Loucy (cell line): ENCODE results near the gene LRIF1.
"Not testable (repeated sequence)": the region's sequence is repeated elsewhere in the genome, so short reads cannot be mapped to it uniquely, and the experiment has no call there.

ENCODE experiments used
- H2AFZ ChIP-seq: fragments of 200-600 bp; sonication (generic); 2 replicates; pipeline ENCODE4 v1.6.0; 2016; ENCODE audit warnings: antibody characterized with exemption, mild to moderate bottlenecking, low read length, moderate library complexity
- H3F3A ChIP-seq: fragments of 200-600 bp; 2 replicates; pipeline ENCODE4 v1.6.0; 2016; ENCODE audit warnings: antibody characterized with exemption, low read depth, mild to moderate bottlenecking
- H3K27me3 ChIP-seq: fragments of 200-600 bp; sonication (generic); 2 replicates; pipeline ENCODE4 v1.6.1; 2014; ENCODE audit warnings: low read length, mild to moderate bottlenecking; ENCODE audit not compliant: insufficient read depth, poor library complexity, severe bottlenecking
- H3K36me3 ChIP-seq: fragments of 200-600 bp; sonication (generic); 2 replicates; pipeline ENCODE4 v1.6.1; 2016; ENCODE audit warnings: low read length; ENCODE audit not compliant: insufficient read depth
- H3K4me1 ChIP-seq: fragments of 200-600 bp; sonication (generic); 2 replicates; pipeline ENCODE4 v1.5.1; 2014; ENCODE audit warnings: low read length, mild to moderate bottlenecking; ENCODE audit not compliant: insufficient read depth, poor library complexity, severe bottlenecking
- H3K4me2 ChIP-seq: fragments of 200-600 bp; sonication (generic); 2 replicates; pipeline ENCODE4 v1.6.0; 2014; ENCODE audit warnings: antibody characterized with exemption, low read length, low read depth, mild to moderate bottlenecking; ENCODE audit not compliant: poor library complexity, severe bottlenecking
- H3K4me3 ChIP-seq: fragments of 200-600 bp; sonication (generic); 2 replicates; pipeline ENCODE4 v1.5.1; 2014; ENCODE audit warnings: low read length, mild to moderate bottlenecking, mixed read lengths; ENCODE audit not compliant: poor library complexity, severe bottlenecking
- H3K79me2 ChIP-seq: fragments of 200-600 bp; sonication (generic); 2 replicates; pipeline ENCODE4 v1.6.1; 2014; ENCODE audit warnings: low read length; ENCODE audit not compliant: insufficient read depth
- H3K9ac ChIP-seq: fragments of 200-600 bp; sonication (generic); 2 replicates; pipeline ENCODE4 v1.6.0; 2014; ENCODE audit warnings: mild to moderate bottlenecking, low read depth, low read length, moderate library complexity; ENCODE audit not compliant: poor library complexity, severe bottlenecking
- H3K9me2 ChIP-seq: fragments of 200-600 bp; sonication (generic); replicated peaks from 2 replicates; pipeline ENCODE4 v1.6.1; 2016; ENCODE audit warnings: low read depth, low read length, mixed read lengths
- H3K9me3 ChIP-seq: fragments of 200-600 bp; sonication (generic); 2 replicates; pipeline ENCODE4 v1.6.1; 2014; ENCODE audit warnings: mild to moderate bottlenecking, antibody characterized with exemption, low read length, low read depth; ENCODE audit not compliant: insufficient read depth
- H4K20me1 ChIP-seq: fragments of 200-600 bp; sonication (generic); 2 replicates; pipeline ENCODE4 v1.6.0; 2014; ENCODE audit warnings: antibody characterized with exemption, low read length, mild to moderate bottlenecking; ENCODE audit not compliant: insufficient read depth, poor library complexity, severe bottlenecking
- EZH2phosphoT487 ChIP-seq: fragments of 200-600 bp; IDR thresholded peaks from 2 replicates; pipeline ENCODE4 v1.6.1; 2018; ENCODE audit warnings: antibody characterized with exemption, mild to moderate bottlenecking, moderate library complexity, borderline replicate concordance
- TF ChIP-seq, protein P1 (sequence below): fragments of 200-600 bp; sonication (generic); conservative IDR thresholded peaks from 2 replicates; pipeline ENCODE4 v1.5.1; 2014; ENCODE audit warnings: mild to moderate bottlenecking, antibody characterized with exemption, low read length

The LRIF1 gene

GRCh38 chr1:110992329-110992728, 28.6 kb upstream of the LRIF1 start:
- not testable (repeated sequence) for H3K4me3 ChIP-seq, H3K36me3 ChIP-seq, H3K9me2 ChIP-seq, H3K9ac ChIP-seq, H3K79me2 ChIP-seq, H3K4me1 ChIP-seq, H3K4me2 ChIP-seq, H3K9me3 ChIP-seq, H3F3A ChIP-seq, H3K27me3 ChIP-seq, H4K20me1 ChIP-seq, H2AFZ ChIP-seq
- TF ChIP-seq, protein P1, sequence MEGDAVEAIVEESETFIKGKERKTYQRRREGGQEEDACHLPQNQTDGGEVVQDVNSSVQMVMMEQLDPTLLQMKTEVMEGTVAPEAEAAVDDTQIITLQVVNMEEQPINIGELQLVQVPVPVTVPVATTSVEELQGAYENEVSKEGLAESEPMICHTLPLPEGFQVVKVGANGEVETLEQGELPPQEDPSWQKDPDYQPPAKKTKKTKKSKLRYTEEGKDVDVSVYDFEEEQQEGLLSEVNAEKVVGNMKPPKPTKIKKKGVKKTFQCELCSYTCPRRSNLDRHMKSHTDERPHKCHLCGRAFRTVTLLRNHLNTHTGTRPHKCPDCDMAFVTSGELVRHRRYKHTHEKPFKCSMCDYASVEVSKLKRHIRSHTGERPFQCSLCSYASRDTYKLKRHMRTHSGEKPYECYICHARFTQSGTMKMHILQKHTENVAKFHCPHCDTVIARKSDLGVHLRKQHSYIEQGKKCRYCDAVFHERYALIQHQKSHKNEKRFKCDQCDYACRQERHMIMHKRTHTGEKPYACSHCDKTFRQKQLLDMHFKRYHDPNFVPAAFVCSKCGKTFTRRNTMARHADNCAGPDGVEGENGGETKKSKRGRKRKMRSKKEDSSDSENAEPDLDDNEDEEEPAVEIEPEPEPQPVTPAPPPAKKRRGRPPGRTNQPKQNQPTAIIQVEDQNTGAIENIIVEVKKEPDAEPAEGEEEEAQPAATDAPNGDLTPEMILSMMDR: peak; percentile 60

- not testable (repeated sequence) for H3K4me3 ChIP-seq, H3K4me1 ChIP-seq, H3K9me3 ChIP-seq, H3K9me2 ChIP-seq, H3K36me3 ChIP-seq, H3F3A ChIP-seq, H3K4me2 ChIP-seq, H2AFZ ChIP-seq, H3K9ac ChIP-seq, H3K79me2 ChIP-seq, H4K20me1 ChIP-seq, H3K27me3 ChIP-seq
Observed at GRCh38 chr1:110991295-110991694, 27.6 kb upstream of the LRIF1 start.

GRCh38 chr1:110990541-110990940, 26.8 kb upstream of the LRIF1 start:
- no peaks in the 10 kb centered on the region for H4K20me1 ChIP-seq
- H3K9me2 ChIP-seq: no peaks in the 10 kb centered on the region
- no peaks in the 10 kb centered on the region for H3K9me3 ChIP-seq
- H2AFZ ChIP-seq: no peak overlapping the region
- H3K4me3 ChIP-seq: no peak overlapping the region
- no peak overlapping the region for H3K9ac ChIP-seq
- peaks cover 7% of the 10 kb centered on the region for H3K27me3 ChIP-seq
- H3K4me2 ChIP-seq: no peak overlapping the region
- H3K4me1 ChIP-seq: no peaks in the 10 kb centered on the region
- TF ChIP-seq EZH2phosphoT487: no peak
- TF ChIP-seq, protein P1: no peak
- no peaks in the 10 kb centered on the region for H3K36me3 ChIP-seq
- H3K79me2 ChIP-seq: no peaks in the 10 kb centered on the region
- H3F3A ChIP-seq: no peaks in the 10 kb centered on the region

DNA sequence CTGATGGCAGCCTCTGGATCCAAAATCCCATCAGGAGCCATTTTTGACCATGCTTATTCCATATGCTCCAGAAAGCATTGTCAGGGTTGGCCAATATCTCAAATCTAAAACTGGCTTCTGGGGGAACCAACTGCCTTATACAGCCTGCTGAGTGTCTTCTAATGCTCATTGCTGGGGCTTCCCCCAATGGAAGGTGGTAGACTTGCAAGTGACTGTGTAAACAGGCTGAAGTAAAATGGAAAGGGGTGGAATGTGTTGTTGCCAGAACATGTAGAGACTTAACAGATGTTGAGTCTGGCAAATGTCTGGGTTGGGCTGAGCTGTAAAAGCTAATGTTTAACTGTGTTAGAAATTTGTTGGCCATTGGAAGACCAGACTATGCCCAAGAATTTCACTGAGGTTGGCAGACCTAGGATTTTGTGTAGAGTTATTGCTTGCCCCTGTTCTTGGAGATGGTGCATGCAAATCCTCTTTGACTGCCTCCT, 22.7 kb upstream of the LRIF1 start:
- no peak for TF ChIP-seq EZH2phosphoT487
- TF ChIP-seq, protein P1: no peak
- Histone ChIP-seq H3K27me3 (no peaks in the 10 kb centered on the region), H2AFZ (no peak overlapping the region), H3K9me3 (no peaks in the 10 kb centered on the region), H3K36me3 (no peaks in the 10 kb centered on the region), H3K9ac (no peak overlapping the region), H3K9me2 (no peaks in the 10 kb centered on the region), H4K20me1 (no peaks in the 10 kb centered on the region), H3K79me2 (no peaks in the 10 kb centered on the region), H3K4me1 (no peaks in the 10 kb centered on the region), H3F3A (no peaks in the 10 kb centered on the region), H3K4me2 (no peak overlapping the region), H3K4me3 (no peak overlapping the region)
